ENCODE data around the gene TGFBR2. TPM values are rescaled to one million over a fixed set of nuclear protein-coding genes. Genes with fewer than 3 reads are reported as not detected.

The TGFBR2 gene
- total and polyA plus RNA-seq, 2 experiments from 2014 or later, result 4.7 to 13.0 TPM

- Mint-ChIP-seq H3K27me3 (ENCODE audit: insufficient read depth, low read depth, poor library complexity) (no peaks in the 10 kb centered on the region), H3K9me3 (no peaks in the 10 kb centered on the region), H3K4me1 (peaks cover 24% of the 10 kb centered on the region), H3K36me3 (ENCODE audit: low read depth) (peaks cover 16% of the 10 kb centered on the region), H3K4me3 (no peak overlapping the region), H3K27ac (no peak overlapping the region)
- Histone ChIP-seq H3K27ac (ENCODE audit: low read depth) (no peak overlapping the region), H3K27me3 (ENCODE audit: insufficient read depth) (no peaks in the 10 kb centered on the region), H4K20me1 (replicated peaks; ENCODE audit: insufficient read depth) (no peaks in the 10 kb centered on the region; the same call in 1 of the 2 replicates), H2AFZ (no peak overlapping the region), H3K4me3 (no peak overlapping the region), H3K36me3 (ENCODE audit: insufficient read depth) (no peaks in the 10 kb centered on the region), H3K4me2 (no peak overlapping the region), H3K9me2 (ENCODE audit: insufficient read depth) (no peaks in the 10 kb centered on the region), H3K79me2 (replicated peaks; ENCODE audit: insufficient read depth) (peaks cover 96% of the 10 kb centered on the region), H3K4me1 (ENCODE audit: insufficient read depth) (peaks cover 18% of the 10 kb centered on the region), H3F3A (replicated peaks; ENCODE audit: low read depth) (no peaks in the 10 kb centered on the region)
- ATAC-seq, result no peak
- TF ChIP-seq ZNF462 (CRISPR knock-in tag; IDR thresholded peaks at IDR 0.05), result no peak
- TF ChIP-seq CTCF (conservative IDR thresholded peaks at IDR 0.05; ENCODE audit: low read depth in 2 of 2), result no peak
- no peak for TF ChIP-seq STAT1 (IDR thresholded peaks at IDR 0.05; ENCODE audit: unreplicated experiment)
- TF ChIP-seq JUNB (IDR thresholded peaks at IDR 0.05; ENCODE audit: unreplicated experiment), result no peak
- no peak for TF ChIP-seq REST (IDR thresholded peaks at IDR 0.05; ENCODE audit: unreplicated experiment)
- no peak for TF ChIP-seq EZH2phosphoT487 (IDR thresholded peaks at IDR 0.05; ENCODE audit: unreplicated experiment)
- no peak for TF ChIP-seq POLR2AphosphoS5 (IDR thresholded peaks at IDR 0.05; ENCODE audit: low read depth)
- TF ChIP-seq CREB1 (CRISPR knock-in tag; IDR thresholded peaks at IDR 0.05; ENCODE audit: low read depth), result no peak
- no peak for TF ChIP-seq ZNF114 (CRISPR knock-in tag; IDR thresholded peaks at IDR 0.05)
- no peak for TF ChIP-seq ZNF331 (CRISPR knock-in tag; IDR thresholded peaks at IDR 0.05; ENCODE audit: low read depth)
- TF ChIP-seq ETS1 (IDR thresholded peaks at IDR 0.05), result no peak
- TF ChIP-seq EZH2 (IDR thresholded peaks at IDR 0.05; ENCODE audit: low read depth, unreplicated experiment), result no peak
- no peak for TF ChIP-seq NANOG (IDR thresholded peaks at IDR 0.05; ENCODE audit: borderline replicate concordance)
- DNase-seq (ENCODE audit: low spot score), result no peak
Measured at GRCh38 chr3:30622790-30623189, 16.4 kb downstream of the TGFBR2 start.

Data from GM23338 (cell line).